ENCODE data around the gene BARHL1.

DNA sequence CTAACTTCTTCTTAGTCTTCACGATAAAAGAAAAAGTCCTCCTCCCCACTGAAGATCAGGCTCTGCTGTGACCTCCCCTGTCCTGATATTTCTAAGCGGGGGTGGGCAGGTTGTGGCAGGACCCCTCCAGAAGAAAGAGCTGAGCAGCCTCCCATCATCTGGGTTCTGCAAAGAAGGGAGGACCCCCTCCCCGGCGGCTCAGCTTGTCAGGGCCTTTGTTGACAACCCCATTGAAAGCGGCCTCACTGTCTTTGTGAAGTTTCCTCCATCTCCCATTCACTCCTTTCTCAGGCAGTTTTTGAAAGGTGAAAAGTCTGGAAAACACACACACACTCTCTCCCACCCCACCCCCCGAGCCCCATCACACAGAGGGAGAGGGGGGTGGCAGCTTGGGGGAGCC lies 26.2 kb upstream of the BARHL1 start:
- TF ChIP-seq POLR2A (conservative IDR thresholded peaks at IDR 0.05): no peak
- no peak for TF ChIP-seq TAL1 (IDR thresholded peaks at IDR 0.05)
- no peak for TF ChIP-seq PML (IDR thresholded peaks at IDR 0.05; ENCODE audit: low read length)
- TF ChIP-seq ELF1 (tag; IDR thresholded peaks at IDR 0.05): no peak
- TF ChIP-seq, protein P1, sequence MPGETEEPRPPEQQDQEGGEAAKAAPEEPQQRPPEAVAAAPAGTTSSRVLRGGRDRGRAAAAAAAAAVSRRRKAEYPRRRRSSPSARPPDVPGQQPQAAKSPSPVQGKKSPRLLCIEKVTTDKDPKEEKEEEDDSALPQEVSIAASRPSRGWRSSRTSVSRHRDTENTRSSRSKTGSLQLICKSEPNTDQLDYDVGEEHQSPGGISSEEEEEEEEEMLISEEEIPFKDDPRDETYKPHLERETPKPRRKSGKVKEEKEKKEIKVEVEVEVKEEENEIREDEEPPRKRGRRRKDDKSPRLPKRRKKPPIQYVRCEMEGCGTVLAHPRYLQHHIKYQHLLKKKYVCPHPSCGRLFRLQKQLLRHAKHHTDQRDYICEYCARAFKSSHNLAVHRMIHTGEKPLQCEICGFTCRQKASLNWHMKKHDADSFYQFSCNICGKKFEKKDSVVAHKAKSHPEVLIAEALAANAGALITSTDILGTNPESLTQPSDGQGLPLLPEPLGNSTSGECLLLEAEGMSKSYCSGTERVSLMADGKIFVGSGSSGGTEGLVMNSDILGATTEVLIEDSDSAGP (CRISPR knock-in tag; IDR thresholded peaks at IDR 0.05): no peak
- TF ChIP-seq, protein P2, sequence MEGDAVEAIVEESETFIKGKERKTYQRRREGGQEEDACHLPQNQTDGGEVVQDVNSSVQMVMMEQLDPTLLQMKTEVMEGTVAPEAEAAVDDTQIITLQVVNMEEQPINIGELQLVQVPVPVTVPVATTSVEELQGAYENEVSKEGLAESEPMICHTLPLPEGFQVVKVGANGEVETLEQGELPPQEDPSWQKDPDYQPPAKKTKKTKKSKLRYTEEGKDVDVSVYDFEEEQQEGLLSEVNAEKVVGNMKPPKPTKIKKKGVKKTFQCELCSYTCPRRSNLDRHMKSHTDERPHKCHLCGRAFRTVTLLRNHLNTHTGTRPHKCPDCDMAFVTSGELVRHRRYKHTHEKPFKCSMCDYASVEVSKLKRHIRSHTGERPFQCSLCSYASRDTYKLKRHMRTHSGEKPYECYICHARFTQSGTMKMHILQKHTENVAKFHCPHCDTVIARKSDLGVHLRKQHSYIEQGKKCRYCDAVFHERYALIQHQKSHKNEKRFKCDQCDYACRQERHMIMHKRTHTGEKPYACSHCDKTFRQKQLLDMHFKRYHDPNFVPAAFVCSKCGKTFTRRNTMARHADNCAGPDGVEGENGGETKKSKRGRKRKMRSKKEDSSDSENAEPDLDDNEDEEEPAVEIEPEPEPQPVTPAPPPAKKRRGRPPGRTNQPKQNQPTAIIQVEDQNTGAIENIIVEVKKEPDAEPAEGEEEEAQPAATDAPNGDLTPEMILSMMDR (IDR thresholded peaks at IDR 0.05 in 2 of 3, conservative IDR thresholded peaks at IDR 0.05 in 1 of 3; ENCODE audit: insufficient read depth in 2 of 3, low read depth in 1 of 3, low read length in 3 of 3): no peak
- TF ChIP-seq KLF6 (CRISPR knock-in tag; IDR thresholded peaks at IDR 0.05; ENCODE audit: borderline replicate concordance): no peak
- TF ChIP-seq RB1 (IDR thresholded peaks at IDR 0.05; ENCODE audit: low read depth): no peak
- no peak for TF ChIP-seq SP2 (IDR thresholded peaks at IDR 0.05; ENCODE audit: extremely low read depth, low read depth, low read length, poor library complexity, severe bottlenecking)
- TF ChIP-seq CAMTA2 (CRISPR knock-in tag; conservative IDR thresholded peaks at IDR 0.05): no peak
- no peak for TF ChIP-seq TEAD4 (IDR thresholded peaks at IDR 0.05; ENCODE audit: low read length)
- no peak for TF ChIP-seq TEAD4 (CRISPR knock-in tag; IDR thresholded peaks at IDR 0.05; ENCODE audit: borderline replicate concordance)
- no peak for TF ChIP-seq POLR2AphosphoS5 (IDR thresholded peaks at IDR 0.05; ENCODE audit: control insufficient read depth, insufficient read depth, low read depth, low read length)
- no peak for TF ChIP-seq NR3C1 (CRISPR knock-in tag; IDR thresholded peaks at IDR 0.05)

Data from K562 (cell line).